SU-DHL-6 (cell line): ENCODE results near the gene LY6G6D.

ENCODE experiments used
- EZH2phosphoT487 ChIP-seq: fragments of 200-600 bp; sonication (generic), shearing (Covaris generic); conservative IDR thresholded peaks from 2 replicates; pipeline ENCODE4 v1.6.1; 2018; ENCODE audit warnings: mild to moderate bottlenecking, antibody characterized with exemption, low read length, moderate library complexity, mixed read lengths
- TF ChIP-seq, protein P1 (sequence below): fragments of 200-600 bp; sonication (generic); IDR thresholded peaks from one replicate; pipeline ENCODE4 v1.5.1; 2017; ENCODE audit warnings: antibody characterized with exemption, mild to moderate bottlenecking, low read length, moderate library complexity; ENCODE audit not compliant: insufficient read depth, poor library complexity, severe bottlenecking

GRCh38 chr6:31681135-31681671 is 33.9 kb upstream of the LY6G6D start:
- TF ChIP-seq, protein P1, sequence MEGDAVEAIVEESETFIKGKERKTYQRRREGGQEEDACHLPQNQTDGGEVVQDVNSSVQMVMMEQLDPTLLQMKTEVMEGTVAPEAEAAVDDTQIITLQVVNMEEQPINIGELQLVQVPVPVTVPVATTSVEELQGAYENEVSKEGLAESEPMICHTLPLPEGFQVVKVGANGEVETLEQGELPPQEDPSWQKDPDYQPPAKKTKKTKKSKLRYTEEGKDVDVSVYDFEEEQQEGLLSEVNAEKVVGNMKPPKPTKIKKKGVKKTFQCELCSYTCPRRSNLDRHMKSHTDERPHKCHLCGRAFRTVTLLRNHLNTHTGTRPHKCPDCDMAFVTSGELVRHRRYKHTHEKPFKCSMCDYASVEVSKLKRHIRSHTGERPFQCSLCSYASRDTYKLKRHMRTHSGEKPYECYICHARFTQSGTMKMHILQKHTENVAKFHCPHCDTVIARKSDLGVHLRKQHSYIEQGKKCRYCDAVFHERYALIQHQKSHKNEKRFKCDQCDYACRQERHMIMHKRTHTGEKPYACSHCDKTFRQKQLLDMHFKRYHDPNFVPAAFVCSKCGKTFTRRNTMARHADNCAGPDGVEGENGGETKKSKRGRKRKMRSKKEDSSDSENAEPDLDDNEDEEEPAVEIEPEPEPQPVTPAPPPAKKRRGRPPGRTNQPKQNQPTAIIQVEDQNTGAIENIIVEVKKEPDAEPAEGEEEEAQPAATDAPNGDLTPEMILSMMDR = no peak
- TF ChIP-seq EZH2phosphoT487 = no peak
